Measurements from ENCODE around the gene BIRC5.
A peak's percentile ranks its signal among the peaks of the same experiment; 100 is the strongest.
"Not testable (repeated sequence)": the region's sequence is repeated elsewhere in the genome, so short reads cannot be mapped to it uniquely, and the experiment has no call there.

The BIRC5 gene

GRCh38 chr17:78241277-78242023 is 27.4 kb downstream of the BIRC5 start:
- no peak for DNase-seq

GRCh38 chr17:78242024-78242742 is 28.1 kb downstream of the BIRC5 start:
- no peak for DNase-seq

GRCh38 chr17:78247304-78247703 is 33.3 kb downstream of the BIRC5 start:
- no peak for DNase-seq

GRCh38 chr17:78248051-78248914 is 34.2 kb downstream of the BIRC5 start:
- no peak for DNase-seq

DNA sequence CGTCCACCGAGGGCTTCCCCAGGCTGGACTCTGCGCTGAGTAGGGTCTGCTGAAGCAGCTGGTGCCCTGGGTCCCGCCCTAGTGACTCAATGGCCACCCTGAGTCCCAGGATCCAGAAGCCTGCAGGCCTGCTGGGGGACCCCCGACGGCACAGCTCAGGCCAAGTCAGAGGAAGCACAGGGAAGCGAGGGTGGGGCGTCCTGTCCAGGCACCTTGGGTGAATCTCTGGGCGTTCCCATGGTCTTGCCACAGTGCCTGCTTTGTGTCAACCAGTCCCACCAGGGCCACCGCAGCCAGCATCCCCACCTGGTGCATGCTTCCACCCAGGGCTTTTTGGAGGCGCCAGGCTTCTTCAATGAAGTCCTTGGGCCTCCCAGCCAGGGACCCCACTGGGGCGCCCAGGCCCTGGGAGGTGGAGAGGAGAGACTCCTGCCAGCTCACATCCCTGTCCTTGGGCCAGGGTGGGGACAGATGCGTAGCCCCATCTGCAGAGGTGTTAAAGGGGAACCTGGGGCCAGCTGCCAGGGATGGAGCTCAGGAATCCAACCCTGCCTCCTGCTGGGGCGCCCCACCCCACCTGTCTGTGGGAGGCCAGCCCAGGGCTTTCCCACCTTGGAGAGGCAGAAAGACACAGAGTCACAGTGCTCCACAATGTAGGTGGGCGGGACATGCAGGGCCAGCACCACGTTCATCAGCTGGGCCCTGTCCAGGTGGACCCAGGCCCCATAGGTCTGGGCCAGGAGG is 35.2 kb downstream of the BIRC5 start:
- no peak for DNase-seq

GRCh38 chr17:78249818-78250806 is 36.1 kb downstream of the BIRC5 start:
- no peak for DNase-seq

- DNase-seq: peak; percentile 91
Observed at GRCh38 chr17:78250891-78251772, 37.1 kb downstream of the BIRC5 start.

GRCh38 chr17:78251773-78252103 is 37.7 kb downstream of the BIRC5 start:
- DNase-seq: no peak

DNA sequence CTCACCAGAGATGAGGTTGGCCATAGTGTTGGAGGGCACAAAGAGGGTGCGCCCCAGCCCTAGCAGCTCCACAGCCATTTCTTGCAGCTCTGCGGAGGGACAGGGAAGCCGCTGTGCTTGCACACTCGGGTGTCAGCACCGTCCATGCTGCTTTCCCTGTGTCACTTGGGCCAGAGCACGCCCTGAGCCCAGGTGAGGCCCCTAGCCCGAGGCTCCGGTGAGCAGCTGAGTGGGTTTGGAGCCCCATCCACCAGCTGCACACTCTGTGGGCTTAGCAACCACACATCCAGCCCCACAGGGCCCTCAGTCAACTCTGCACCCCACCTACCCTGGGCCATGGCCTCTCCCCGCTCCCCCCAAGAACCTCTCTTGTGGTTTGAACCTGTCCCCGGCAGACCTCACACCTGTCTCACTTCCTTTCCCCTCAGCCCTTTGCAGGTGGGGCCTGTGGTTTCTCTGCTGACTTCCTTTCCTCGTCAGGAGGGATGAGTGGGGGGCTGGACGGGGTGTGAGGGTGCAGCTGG is 38.1 kb downstream of the BIRC5 start:
- no peak for DNase-seq

GRCh38 chr17:78252701-78253635 is 38.9 kb downstream of the BIRC5 start:
- no peak for DNase-seq

DNA sequence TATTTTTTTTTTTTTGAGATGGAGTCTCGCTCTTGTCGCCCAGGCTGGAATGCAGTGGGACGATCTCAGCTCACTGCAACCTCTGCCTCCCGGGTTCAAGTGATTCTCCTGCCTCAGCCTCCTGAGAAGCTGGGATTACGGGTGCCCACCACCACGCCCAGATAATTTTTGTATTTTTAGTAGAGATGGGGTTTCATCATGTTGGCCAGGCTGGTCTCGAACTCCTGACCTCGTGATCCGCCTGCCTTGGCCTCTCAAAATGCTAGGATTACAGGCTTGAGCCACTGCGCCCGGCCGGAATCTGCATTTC is 39.5 kb downstream of the BIRC5 start:
- DNase-seq: not testable (repeated sequence)

DNA sequence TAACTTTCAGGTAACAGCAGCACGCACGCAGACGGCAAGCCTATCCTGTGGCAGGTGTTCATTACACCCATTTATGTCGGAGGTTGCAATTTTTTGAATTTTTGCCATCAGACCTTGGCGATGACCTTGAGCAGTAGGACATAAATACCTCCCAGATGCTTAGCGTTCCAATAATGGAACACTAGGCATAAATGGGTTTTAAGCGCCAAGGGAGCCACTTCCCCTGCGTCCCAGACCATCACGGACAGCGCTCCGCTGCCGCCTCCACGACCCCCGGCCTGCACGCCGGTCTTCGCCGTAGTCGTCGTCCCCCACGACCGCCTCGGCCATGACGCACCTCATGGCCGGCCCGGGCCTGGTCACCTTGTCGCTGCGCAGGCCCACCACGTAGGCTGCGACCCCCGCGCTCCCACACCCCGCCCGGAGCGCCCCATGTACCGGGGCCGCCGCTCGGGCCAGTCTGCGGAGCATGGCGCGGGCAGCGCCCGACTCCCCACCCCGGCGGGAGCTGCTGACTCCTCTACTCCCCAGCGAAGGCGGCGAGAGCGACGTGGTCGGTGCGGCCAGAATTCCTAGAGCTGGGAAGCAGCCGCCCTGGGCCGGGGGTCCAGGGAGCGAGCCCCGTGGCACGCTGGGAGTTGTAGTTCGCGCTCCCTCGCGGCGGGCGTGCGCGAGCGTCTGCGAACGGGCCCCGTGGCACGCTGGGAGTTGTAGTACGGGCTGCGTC is 40.1 kb downstream of the BIRC5 start:
- peak; percentile 93 for DNase-seq

GRCh38 chr17:78255029-78255656 is 41.1 kb downstream of the BIRC5 start:
- no peak for DNase-seq

DNA sequence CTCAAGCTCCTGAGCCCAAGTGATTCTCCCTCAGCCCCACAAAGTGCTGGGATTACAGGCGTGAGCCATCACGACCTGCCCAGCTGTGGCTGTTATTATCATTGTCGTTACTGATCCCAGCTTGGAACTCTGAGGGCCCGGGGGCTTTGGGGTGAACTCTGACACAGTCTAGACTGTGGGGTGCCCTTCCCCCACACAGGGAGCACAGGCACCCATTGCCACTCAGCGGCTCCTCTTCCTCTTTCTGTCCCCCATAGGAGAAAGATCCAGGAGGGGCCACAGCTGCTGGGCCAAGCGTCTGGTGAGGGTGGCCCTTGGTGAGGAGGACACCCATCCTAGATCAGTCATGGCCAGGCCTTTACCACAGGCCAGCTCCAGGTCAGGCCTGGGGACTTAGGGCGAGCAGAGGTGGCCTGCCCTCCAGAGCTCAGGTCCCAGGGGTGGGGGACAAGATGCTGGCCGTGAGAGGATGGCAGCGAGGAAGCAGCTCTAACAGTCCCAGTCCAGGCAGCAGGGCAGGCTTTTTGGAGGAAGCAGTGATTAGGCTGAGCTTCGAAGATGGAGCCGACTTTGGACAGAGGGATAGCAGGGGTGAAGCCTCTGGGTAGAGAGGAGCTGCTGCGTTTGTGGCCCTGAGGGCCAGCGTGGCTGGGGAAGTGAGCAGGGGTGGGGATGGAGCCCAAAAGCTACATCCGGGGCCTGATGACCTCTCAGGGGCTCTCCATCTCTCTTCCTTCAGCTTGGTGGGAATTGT is 42.1 kb downstream of the BIRC5 start:
- no peak for DNase-seq

DNA sequence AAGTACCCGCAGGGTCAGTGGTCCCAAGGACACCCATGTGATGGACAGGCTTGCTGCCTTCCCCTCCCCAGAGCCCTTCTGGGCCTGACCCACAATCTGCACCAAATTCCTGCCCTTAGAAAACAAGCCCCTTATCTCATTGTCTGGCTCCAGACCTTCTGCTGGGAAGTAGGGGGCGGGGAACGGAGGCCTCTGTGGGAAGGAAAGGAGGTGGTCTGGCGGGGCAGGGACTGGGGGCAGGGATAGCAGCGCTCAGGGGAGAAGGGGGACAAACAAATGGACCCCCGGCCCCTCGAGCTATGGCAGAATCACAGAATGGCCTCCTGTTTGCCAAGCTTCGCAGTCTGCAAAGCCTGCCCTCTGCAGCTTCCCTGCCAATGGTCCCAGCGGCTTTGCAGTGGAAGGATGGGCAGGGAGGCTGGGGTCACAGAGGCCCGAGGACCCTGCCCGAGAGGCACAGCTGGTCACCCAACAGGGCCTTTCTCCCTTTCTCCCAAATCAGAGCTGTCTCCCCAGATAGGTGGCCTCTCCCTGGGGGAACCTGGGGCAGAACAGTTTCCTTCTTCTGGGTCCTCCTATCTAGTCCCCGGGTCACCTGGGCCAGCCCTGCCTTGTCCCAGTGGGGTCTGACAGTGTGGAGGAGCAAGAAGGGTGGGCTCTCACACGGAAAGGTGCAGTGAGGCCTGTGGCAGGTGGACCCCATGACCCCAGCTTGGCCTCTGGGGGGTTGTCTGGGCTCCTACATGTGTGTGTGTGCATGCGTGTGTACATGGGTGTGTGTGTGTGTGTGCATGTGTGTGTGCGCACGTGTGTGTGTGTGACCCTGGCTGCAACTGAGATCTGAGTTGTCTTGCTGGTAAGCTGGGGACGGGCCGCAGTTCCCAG is 42.9 kb downstream of the BIRC5 start:
- DNase-seq: no peak

GRCh38 chr17:78257810-78258322 is 43.8 kb downstream of the BIRC5 start:
- no peak for DNase-seq
